ENCODE results near the gene HTRA1.

DNA sequence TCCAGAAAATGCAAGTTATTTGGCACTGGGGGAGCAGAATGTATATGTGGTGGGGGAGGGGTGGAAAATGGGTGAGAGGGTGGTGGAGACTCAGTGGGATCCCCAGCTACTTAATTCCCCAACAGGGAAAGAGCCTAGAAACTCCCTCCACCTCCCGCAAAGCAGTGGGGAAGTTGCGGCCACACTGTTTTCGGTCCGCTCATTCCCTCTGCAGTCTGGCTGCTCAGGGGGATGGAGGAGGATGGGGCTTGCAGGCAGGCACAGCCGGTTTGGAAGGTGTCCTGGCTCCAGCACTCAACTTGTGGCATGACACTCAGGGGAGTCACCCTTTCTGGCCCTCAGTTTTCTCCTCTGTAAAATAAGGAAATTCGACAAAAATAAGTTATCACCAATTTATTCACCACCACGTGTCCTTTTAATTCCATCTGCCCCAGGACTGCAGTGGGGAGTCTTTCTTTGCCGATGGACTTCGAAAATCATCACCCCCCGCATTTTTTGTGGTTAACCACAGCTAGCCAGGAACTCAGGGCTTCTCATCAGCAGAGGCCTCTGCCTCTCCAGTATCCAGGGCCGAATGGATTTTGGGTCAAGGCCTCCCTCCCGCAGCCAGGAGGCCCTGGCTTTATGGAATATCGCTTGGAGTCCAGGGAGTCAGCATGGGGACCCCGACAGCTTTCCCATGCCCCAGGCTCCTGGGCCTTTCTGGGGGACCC, 1.6 kb upstream of the HTRA1 start:
- TF ChIP-seq, protein P1, sequence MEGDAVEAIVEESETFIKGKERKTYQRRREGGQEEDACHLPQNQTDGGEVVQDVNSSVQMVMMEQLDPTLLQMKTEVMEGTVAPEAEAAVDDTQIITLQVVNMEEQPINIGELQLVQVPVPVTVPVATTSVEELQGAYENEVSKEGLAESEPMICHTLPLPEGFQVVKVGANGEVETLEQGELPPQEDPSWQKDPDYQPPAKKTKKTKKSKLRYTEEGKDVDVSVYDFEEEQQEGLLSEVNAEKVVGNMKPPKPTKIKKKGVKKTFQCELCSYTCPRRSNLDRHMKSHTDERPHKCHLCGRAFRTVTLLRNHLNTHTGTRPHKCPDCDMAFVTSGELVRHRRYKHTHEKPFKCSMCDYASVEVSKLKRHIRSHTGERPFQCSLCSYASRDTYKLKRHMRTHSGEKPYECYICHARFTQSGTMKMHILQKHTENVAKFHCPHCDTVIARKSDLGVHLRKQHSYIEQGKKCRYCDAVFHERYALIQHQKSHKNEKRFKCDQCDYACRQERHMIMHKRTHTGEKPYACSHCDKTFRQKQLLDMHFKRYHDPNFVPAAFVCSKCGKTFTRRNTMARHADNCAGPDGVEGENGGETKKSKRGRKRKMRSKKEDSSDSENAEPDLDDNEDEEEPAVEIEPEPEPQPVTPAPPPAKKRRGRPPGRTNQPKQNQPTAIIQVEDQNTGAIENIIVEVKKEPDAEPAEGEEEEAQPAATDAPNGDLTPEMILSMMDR (IDR thresholded peaks at IDR 0.05) = no peak
- TF ChIP-seq POLR2A (IDR thresholded peaks at IDR 0.05) = no peak

Data from esophagus squamous epithelium (tissue), 4 donors.